GM18868 (cell line): ENCODE measurements around the gene CASK.

Source experiments
- ATAC-seq: cut with Tn5 transposase; IDR thresholded peaks from one replicate; pipeline ENCODE4 v1.9.1; 2021; ENCODE audit warnings: mild to moderate bottlenecking, moderate library complexity; ENCODE audit not compliant: unreplicated experiment

Gene CASK

DNA sequence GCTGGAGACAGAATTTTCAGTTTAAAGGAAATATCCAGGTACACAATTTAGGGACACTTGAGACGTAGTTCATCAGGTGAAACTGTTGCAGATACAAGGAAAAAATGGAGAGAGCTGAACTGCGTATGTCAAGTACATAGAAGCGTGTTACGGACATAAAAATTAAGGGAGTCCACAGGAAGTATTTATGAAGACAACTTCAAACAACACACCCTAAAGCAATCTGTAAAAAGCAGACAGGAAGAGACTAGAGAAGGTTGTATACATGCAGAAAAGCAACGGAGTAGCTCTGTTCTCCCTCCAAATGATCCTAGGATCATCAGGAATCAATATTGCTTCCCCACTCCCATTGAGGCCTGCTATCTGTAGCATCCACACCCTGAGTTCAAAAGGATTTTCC, 5.8 kb downstream of the CASK start:
- no peak for ATAC-seq

DNA sequence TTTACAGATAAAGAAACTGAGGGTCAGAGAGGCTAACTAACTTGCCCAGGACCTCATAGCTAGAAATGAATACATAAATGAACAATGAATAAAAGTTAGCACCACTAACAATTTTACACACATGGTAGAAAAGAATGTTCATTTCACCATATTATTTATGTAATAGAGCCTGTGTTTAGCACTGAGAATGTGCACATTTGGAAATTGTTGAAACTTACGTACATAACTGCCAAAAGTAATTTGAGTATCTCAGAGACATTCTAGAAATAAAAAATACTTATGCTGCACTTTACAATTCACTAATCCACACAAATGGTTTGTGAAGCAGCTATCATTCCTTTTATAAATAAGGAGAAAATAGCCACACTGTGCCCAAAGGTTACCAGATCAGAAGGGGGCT, 9.9 kb downstream of the CASK start:
- ATAC-seq: no peak

DNA sequence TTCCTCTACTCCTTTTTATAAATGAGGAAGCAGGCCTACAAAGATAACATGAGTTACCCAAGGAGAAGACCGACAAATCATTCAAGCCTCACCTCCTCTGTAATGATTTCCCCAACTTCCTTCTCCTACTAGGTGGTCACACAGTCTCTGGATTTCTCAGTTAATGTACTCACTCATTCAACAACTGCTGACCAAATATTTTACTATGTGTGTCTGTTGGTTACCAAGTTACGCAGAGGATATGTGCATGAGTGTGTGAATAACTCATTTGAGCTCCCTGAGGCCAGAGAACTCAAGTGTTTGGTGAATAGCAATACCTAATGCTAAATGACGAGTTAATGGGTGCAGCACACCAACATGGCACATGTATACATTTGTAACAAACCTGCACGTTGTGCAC, 10.4 kb downstream of the CASK start:
- ATAC-seq: no peak

DNA sequence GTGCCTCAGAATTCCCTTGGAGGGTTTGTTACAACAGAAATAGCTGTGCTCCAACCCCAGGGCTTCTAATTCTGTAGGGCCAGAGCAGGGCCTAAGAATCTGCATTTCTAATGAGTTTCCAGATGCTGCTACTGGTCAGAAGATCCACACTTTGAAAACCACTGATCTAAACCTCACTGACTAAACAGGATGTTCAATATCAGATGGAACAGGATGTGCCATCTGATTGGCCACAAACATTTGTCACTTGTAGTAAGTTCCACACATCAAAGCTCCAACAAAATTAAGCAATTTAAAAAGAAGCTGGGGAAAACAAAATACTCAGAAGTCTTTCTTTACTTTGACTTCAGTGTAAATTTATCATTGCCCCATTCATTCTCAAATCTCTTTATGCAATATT, 14.3 kb downstream of the CASK start:
- no peak for ATAC-seq

DNA sequence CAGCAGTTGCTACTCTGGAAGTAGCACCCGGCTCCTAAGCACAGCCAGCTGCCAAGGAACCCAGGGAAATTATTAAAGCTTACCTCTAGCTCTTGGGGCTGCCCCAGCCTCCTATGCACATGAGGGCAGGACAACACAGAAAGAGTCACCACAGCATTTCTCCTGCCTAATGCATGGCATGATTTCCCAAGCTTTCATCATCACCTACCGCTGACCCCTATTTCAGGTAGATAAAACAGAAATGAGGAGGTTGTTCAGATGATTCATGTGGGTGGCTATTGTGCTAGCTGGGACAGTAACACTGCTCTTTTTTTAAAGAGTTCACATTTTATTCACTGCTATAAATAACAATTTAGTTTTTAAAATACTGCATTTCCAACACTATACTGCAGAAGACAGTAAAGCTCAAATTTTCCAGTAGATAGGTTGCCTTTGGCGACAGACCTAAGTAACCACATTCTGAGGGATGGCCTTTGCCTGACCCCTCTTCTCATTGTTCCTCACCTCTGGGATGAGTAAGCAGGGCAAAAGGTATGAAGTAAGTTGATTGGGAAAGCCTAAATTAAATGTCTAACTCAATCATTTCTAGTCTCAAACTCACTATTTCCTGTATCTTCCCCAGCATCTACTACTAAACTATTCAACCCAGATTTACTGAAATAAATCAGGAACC, 16.7 kb downstream of the CASK start:
- no peak for ATAC-seq

DNA sequence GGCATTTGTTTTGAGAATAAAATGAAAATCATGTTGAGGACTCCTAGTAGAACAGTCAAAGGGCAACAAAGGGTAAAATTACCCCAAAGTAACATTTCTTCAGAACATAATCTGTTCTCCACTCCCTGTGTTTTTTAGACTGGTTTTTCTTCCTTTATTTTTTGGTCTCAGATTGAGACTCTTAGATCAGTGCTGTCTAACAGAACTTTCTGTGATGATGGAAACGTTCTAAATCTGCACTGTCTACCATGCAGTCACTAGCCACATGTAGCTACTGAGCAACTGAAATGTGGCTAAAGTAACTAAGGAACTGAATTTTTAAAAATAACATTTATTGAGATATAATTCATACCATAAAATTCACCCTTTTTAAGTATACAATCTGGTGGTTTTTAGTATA, 19.8 kb downstream of the CASK start:
- ATAC-seq: no peak

DNA sequence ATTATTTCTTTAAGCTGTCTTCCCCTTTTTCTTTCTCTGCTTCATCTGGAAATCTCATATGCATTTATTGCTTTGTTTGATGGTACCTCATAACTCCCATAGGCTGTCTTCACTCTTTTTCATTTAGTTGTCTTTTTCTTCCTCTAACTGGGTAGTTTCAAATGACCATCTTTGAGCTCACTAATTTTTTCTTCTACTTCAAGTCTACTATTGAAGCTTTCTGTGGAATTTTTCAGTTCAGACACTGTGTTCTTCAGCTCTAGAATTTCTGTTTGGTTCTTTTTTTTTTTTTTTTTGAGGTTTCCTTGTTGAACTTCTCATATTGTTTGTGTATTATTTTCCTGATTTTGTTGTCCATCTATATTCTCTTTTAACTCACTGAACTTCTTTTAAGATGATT, 23.0 kb downstream of the CASK start:
- ATAC-seq: no peak

DNA sequence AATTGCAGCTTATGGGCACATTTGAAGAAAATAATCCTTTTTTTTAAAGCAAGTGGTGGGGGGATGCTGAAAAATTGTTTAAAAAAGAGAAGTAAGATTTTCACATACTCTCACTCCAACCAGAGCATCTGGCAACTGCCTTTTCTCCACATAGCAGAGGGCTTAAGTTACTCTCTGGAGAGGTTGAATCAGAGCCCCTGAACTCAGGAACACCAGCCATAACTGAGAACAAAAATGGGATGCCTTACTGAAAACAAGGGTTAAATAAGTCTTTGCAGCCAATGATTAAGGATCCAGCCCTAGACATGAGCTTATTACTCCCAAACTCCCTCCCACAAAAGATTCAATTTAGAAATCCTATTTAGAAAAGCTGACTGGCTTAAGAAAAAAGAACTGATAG, 27.5 kb downstream of the CASK start:
- no peak for ATAC-seq

DNA sequence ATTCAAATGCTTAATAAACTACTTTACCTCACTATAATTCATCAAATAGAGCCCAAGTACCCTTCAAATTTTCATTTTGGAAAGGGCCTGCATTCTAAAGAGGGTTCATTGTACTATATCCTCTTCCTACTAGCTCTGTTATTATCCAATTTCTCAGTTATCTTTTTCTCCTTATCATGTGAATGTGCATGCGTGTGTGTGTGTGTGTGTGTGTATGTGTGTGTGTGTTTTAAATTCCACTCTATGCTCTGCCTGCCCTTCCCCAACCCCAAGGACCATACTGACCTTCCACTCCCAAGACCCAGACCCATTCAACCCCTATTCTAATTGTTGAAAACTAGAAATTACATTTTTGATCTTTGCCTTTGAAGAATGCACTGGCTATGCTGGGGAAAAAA, 33.3 kb downstream of the CASK start:
- ATAC-seq: no peak

DNA sequence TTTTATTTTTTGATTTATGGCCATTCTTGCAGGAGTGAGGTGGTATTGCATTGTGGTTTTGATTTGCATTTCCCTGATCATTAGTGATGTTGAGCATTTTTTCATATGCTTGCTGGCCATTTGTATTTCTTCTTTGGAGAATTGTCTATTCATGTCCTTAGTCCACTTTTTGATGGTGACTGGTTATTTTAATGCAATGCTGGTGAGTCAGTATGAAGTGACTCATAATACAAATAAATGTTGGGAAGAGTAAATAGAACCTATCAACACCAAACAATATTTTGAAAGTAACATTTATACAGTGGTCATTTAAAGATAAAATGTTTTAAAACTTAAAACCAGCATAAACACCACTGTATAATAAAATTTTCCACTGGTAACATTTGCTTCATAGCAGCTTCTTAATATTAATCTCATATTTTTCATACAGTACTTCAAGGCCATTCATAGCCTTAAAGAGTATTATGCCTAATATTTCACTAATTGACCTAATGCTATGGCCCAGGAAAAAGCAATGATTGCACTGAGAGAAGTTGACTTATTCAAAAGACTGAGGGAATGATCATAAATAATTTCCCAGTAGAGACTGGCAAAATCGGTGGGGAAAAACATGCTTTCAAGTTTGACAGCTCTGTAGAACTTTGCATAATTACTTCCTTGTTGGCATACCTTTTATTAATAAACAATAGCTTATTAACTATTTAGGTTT, 33.9 kb downstream of the CASK start:
- ATAC-seq: no peak

DNA sequence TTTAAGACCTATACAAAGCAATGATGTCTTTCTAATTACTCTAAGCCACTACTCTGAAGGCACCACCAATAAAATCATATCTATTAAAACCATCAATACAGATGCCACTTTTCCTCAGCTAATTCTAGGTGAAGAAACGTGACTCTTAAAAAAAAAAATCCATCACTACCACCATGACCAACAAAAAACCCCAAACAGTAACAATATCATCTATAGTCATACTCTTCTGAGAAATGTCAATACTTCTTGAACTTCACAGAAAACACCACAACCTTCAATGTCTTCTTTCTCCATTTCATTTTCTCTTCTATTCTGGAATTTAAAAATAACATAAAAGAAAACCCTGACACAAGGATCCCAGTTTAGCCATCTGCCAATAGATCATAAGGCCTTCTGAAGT, 35.7 kb downstream of the CASK start:
- ATAC-seq: no peak

DNA sequence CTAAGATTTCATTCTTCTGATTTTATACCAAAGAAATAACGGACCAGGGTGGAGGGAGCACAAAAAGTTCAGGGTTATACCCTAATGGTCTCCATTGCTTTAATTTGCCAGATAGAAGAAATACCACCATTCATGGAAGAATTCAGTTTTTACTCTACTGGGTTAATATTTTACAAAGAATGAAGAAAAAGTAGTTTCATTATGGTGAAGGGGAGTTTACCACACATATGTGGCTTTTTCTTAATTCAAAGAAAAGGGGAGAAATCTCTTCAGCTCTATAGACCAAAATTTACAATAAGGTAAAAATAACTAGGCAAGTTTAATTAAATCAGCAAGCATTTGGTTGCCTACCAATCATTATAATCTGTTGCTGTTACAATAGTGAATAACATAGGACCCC, 37.6 kb downstream of the CASK start:
- ATAC-seq: no peak

DNA sequence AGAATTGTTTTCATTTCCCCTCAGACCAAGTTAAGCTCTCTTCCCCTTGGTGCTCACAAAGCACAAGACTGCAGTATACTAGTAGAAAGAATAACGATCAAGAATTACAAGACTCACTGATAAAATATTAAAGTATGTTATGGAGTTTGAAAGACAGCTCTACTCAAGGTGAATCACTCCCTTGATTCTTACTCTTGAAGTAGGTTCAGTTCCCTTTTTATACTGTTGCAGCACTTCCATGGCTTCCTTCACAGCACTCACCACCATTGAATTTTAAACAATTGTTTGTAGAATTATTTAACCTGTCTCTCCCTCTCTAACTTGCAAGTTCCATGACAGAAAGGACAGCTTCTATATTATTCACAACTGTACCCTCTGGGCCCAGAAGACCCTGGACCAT, 42.2 kb downstream of the CASK start:
- ATAC-seq: no peak

DNA sequence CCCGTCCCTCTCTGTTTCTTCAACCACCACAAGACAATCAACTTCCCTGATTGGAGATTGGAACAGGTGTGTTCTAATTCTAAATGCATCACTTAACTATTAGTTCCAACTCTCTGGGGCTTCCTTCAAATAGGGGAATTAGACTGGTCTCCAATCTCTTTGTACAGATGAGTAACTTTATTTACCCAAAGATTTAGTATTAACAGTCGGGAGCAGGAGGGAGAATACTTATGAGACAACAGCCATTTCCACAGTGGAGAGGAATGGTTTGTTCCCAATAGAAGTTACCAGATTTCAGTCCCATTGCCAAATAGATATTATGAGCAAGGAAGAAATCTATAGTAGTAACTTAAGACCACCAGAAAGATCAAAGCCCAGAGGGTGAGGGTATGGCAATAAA, 46.2 kb downstream of the CASK start:
- no peak for ATAC-seq

DNA sequence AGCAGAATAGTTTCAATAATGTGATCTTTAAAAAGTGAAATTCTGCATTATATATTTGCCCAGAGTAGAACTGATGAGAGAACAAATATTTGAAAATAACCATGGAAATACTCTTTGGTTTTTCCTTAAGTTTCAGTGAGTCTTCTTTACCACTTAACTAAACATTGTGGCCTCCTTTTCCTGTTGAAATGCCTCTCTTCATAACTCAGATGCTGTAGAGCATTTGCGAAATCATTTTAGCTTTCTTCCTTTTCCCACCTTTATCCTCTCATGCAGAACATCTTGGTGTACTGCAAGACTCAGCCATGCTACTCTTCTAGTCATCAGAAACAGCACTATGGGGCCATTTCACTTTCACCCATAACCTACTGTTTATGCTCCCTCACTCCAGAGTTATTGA, 48.2 kb downstream of the CASK start:
- ATAC-seq: no peak

DNA sequence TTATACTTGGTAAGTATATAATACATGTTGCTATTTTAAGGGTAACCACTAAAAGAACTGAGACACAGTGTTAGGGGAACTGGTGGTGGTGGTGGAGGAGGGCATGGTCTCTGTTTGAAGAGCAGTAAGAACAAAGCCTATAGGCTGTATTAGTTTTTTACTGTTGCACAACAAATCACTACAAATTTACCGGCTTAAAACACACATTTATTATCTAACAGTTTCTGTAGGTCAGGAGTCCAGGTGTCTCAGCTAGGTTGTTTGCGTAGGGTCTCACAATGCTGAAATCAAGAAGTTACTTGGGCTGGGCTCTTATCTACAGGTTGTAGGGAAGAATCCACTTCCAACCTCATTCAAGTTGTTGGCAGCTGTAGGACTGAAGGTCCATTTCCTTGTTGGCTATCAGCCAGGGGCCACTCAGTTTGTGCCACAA, 52.6 kb downstream of the CASK start:
- ATAC-seq: no peak

DNA sequence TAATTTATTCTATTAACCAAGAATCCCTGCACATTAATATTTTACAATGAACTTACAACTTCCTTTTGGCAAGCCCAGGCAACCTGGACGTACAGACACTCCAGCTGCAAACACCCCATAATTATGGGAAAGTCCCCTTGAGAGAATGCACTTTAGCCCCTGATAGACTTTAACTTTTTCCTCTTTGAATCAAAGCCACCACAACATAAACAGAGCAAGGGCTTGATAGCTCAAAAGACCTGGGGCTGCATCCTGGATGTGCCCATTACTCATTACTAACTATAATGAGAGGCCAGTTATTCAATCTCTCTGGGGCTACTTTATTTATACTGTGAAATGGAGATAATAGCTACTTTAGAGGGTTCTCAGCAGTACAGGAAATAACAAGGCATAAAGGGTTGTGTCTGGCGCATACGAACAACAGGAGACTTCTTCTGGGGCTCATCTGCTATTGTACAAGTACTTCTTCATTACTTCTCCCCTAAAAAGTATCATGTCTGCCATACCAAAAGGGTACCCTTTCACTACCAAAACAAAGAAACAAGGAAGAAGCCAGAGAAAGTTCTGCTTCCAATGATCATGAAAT, 54.9 kb downstream of the CASK start:
- ATAC-seq: no peak

DNA sequence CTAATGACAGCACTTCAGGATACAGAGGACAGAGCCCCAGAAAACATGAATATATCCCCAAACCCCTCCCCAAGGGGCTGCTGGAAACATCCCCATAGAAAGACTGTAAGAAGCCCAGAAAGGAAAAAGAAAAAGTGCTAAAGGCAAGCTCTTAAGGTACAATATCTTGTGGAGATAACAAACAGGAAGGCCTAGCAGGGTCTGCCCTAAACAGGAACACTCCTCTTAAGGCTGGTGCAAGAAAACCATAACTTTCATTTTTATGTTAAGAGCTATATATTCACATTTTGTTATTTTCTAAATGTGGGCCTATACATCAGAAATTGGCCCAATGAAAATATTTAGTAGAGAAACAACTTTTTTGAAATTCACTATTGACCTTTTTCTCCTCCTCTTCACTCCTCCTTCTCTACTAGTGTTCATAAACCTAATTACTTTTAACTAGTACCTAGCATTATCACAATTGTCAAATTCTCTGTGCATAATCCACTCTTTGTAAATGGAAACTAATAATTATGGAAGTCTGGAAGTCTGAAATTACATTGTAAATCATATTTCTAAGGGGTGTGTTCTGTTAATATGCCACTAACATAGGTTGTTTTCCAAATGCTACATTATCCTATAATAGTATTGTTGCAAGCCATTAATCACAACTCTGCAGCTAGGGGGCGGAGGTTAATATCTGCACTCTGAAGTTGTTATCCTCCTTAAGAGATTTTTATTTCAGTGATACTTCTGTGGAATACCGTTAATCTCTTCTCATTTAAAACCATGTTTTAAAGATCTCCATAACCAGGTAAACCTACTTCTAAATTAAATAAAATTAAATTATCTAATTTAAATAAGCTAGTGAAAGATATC, 59.8 kb downstream of the CASK start:
- no peak for ATAC-seq

DNA sequence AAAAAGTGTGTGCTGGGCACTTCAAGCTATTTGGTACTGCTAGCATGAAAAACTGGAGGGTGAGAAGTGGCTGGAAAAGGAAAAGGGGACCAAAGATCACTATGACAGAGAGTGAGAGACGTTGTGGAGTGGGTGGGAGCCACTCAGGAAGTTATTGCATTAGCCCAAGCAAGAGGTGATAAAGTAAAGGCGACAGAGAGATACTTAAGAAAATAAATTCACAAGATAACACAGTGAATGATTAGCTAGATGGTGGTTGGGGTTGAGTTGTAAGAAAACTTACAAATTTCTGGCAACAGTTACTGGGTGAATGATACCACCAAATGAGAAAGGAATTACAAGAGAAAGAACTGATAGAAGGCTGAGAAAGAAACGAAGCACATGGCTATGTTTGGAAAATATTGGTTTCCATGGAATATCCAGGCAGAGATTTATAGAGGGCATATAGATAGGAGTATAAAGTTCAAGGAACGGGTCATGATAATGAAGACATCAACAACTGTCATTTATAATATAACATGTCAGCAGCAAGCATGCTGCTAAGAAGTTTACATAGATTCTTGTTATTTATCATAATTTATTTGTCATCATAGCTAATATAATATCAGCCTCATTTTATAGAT, 60.7 kb downstream of the CASK start:
- no peak for ATAC-seq

DNA sequence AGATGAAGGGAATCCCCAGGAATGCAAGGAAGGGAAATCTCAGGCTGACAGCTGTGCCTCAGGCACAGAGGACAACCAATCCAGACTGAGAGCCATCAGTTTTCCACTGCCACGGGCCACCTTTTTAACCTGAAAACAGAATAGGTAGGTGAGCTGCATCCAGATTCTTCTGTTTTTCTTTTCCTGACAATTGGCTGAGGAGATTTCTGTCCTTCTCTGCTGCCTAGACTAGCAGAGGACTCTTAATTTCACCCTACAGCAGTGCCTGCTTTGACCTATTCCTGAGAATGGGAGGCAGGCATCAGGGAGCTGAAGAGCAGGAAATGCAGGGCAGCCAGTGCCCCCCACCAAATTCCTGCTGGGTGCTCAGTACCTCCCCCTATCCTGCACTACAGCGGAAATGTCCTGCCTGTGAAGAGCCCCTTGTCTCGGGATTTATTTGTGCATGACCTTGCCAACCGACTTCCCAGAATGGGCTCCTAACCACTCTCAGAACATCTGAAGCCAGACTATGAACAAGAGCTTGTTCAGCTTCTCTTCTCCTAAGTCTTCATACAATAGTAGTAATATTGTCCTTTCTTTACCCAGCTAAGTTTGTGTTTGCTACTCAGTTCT, 65.1 kb downstream of the CASK start:
- ATAC-seq: no peak

DNA sequence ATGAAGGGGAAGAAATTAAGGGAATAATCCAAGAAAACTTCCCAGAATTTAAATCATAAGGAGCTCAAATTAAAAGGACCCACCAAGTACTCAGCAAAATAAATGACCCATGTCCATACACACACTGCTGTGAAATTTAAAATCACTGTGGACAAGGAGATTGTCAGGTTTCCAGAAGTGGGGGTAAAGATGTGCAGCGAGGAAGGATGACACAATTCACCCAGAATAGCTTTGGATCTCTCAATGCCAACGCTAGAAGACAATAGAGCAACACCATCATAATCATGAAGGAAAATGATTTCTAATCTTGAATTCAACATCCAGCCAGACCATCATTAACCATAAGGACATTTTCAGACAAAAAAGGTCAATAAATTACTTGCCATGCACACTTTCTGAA, 65.7 kb downstream of the CASK start:
- ATAC-seq: no peak
